HepG2 (cell line): ENCODE measurements around the gene POC1A.

ENCODE experiments used
- RBAK ChIP-seq: sonication (generic); formaldehyde crosslinking; IDR thresholded peaks from 2 replicates; pipeline ENCODE4 v1.5.1; 2020; ENCODE audit warnings: mild to moderate bottlenecking, missing genetic modification reagents
- SMC3 ChIP-seq: IDR thresholded peaks from 2 replicates; pipeline ENCODE4 v1.6.1; 2011; ENCODE audit warnings: low read length, improper control_type of control experiment
- THYN1 ChIP-seq: sonication (generic); formaldehyde crosslinking; IDR thresholded peaks from 2 replicates; pipeline ENCODE4 v1.8.1; 2023; ENCODE audit warnings: low read depth, mild to moderate bottlenecking, moderate library complexity, missing genetic modification reagents, borderline replicate concordance
- ZFP37 ChIP-seq: sonication (generic); formaldehyde crosslinking; IDR thresholded peaks from 2 replicates; pipeline ENCODE4 v1.4.0; 2020; ENCODE audit warnings: missing genetic modification reagents, borderline replicate concordance
- TF ChIP-seq, protein P1 (sequence below): sonication (generic); formaldehyde crosslinking; IDR thresholded peaks from 2 replicates; pipeline ENCODE4 v1.4.0; 2020; ENCODE audit warnings: low read depth, missing genetic modification reagents
- TF ChIP-seq, protein P2 (sequence below): IDR thresholded peaks from 2 replicates; pipeline ENCODE4 v1.6.1; 2012; ENCODE audit warnings: inconsistent platforms
- TF ChIP-seq, protein P3 (sequence below): sonication (generic); formaldehyde crosslinking; IDR thresholded peaks from 2 replicates; pipeline ENCODE4 v1.4.0; 2020; ENCODE audit warnings: missing genetic modification reagents
- TF ChIP-seq, protein P4 (sequence below): sonication (generic); formaldehyde crosslinking; IDR thresholded peaks from 2 replicates; pipeline ENCODE4 v1.4.0; 2020; ENCODE audit warnings: missing genetic modification reagents

- TF ChIP-seq, protein P1, sequence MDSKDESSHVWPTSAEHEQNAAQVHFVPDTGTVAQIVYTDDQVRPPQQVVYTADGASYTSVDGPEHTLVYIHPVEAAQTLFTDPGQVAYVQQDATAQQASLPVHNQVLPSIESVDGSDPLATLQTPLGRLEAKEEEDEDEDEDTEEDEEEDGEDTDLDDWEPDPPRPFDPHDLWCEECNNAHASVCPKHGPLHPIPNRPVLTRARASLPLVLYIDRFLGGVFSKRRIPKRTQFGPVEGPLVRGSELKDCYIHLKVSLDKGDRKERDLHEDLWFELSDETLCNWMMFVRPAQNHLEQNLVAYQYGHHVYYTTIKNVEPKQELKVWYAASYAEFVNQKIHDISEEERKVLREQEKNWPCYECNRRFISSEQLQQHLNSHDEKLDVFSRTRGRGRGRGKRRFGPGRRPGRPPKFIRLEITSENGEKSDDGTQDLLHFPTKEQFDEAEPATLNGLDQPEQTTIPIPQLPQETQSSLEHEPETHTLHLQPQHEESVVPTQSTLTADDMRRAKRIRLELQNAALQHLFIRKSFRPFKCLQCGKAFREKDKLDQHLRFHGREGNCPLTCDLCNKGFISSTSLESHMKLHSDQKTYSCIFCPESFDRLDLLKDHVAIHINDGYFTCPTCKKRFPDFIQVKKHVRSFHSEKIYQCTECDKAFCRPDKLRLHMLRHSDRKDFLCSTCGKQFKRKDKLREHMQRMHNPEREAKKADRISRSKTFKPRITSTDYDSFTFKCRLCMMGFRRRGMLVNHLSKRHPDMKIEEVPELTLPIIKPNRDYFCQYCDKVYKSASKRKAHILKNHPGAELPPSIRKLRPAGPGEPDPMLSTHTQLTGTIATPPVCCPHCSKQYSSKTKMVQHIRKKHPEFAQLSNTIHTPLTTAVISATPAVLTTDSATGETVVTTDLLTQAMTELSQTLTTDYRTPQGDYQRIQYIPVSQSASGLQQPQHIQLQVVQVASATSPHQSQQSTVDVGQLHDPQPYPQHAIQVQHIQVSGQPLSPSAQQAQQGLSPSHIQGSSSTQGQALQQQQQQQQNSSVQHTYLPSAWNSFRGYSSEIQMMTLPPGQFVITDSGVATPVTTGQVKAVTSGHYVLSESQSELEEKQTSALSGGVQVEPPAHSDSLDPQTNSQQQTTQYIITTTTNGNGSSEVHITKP (CRISPR knock-in tag) = no peak
- no peak for TF ChIP-seq ZFP37 (CRISPR knock-in tag)
- TF ChIP-seq, protein P2, sequence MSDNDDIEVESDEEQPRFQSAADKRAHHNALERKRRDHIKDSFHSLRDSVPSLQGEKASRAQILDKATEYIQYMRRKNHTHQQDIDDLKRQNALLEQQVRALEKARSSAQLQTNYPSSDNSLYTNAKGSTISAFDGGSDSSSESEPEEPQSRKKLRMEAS = no peak
- no peak for TF ChIP-seq SMC3
- TF ChIP-seq, protein P3, sequence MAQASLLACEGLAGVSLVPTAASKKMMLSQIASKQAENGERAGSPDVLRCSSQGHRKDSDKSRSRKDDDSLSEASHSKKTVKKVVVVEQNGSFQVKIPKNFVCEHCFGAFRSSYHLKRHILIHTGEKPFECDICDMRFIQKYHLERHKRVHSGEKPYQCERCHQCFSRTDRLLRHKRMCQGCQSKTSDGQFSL (CRISPR knock-in tag) = no peak
- no peak for TF ChIP-seq THYN1 (CRISPR knock-in tag)
- no peak for TF ChIP-seq RBAK (CRISPR knock-in tag)
- TF ChIP-seq, protein P4, sequence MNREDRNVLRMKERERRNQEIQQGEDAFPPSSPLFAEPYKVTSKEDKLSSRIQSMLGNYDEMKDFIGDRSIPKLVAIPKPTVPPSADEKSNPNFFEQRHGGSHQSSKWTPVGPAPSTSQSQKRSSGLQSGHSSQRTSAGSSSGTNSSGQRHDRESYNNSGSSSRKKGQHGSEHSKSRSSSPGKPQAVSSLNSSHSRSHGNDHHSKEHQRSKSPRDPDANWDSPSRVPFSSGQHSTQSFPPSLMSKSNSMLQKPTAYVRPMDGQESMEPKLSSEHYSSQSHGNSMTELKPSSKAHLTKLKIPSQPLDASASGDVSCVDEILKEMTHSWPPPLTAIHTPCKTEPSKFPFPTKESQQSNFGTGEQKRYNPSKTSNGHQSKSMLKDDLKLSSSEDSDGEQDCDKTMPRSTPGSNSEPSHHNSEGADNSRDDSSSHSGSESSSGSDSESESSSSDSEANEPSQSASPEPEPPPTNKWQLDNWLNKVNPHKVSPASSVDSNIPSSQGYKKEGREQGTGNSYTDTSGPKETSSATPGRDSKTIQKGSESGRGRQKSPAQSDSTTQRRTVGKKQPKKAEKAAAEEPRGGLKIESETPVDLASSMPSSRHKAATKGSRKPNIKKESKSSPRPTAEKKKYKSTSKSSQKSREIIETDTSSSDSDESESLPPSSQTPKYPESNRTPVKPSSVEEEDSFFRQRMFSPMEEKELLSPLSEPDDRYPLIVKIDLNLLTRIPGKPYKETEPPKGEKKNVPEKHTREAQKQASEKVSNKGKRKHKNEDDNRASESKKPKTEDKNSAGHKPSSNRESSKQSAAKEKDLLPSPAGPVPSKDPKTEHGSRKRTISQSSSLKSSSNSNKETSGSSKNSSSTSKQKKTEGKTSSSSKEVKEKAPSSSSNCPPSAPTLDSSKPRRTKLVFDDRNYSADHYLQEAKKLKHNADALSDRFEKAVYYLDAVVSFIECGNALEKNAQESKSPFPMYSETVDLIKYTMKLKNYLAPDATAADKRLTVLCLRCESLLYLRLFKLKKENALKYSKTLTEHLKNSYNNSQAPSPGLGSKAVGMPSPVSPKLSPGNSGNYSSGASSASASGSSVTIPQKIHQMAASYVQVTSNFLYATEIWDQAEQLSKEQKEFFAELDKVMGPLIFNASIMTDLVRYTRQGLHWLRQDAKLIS (CRISPR knock-in tag) = no peak
These were observed 17.5 kb upstream of the POC1A start for GRCh38 chr3:52171514-52172261.
